HG03135 (cell line): ENCODE results near the gene ETV1.
"Not testable (repeated sequence)": the region's sequence is repeated elsewhere in the genome, so short reads cannot be mapped to it uniquely, and the experiment has no call there.

Experiments
- ATAC-seq: cut with Tn5 transposase; IDR thresholded peaks from one replicate; pipeline ENCODE4 v1.9.1; 2021; ENCODE audit warnings: mild to moderate bottlenecking, moderate library complexity; ENCODE audit not compliant: unreplicated experiment

Gene ETV1

DNA sequence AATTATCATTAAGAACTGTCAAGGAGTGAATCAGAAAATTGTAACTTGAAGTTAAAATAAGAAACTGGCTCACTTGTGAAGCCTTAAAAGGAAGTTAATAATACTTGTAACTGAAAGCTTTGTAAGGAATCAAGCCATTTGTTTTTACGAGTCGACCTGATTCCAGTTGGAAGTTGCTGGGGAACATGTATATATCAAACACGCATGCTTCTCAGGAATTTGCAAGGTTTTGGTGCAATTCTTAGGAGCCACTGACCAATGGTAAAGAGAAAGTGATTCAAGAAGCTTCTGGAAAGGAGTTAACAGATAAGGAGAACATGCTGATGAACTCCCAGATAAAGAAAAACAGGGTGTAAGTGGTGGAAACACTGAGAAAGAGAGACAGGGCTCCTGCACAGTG is 56.4 kb downstream of the ETV1 start:
- no peak for ATAC-seq

DNA sequence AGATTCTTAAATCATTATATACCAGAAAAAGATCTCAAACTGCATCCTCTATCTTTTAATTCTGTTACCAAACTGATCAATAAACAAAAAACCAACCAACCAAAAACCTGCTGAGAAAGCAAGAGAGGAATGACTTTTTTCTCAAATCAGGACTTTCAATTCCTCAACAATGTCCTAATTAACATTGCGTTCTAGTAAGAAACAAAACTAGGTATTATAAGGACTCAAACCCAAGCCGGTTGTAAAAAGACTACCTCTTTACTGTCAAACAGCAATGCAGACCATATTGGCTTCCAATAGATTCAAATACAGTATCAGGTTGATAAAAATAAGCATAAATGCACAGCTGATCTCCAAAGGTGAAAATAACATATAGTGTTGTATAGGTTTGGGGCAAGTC is 57.3 kb downstream of the ETV1 start:
- ATAC-seq, result no peak

DNA sequence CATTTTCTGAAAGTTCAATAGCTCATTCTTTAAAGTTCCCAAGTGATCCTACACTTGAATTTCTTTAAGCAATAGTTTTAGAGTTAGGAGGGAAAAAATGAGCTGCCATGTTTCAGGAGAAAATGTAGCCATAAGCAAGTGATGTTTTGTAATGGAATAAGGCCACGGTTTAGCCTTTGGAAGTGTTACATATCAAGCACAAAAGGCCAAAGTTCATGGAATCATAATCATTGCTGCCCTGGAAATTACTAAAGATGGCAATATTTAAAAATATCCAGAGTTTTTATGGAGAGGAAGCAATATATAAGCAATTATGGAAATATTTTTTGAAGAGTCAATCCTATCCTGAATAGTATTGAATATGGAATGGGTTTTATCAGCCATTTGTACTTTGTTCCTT is 68.4 kb downstream of the ETV1 start:
- ATAC-seq, result no peak

DNA sequence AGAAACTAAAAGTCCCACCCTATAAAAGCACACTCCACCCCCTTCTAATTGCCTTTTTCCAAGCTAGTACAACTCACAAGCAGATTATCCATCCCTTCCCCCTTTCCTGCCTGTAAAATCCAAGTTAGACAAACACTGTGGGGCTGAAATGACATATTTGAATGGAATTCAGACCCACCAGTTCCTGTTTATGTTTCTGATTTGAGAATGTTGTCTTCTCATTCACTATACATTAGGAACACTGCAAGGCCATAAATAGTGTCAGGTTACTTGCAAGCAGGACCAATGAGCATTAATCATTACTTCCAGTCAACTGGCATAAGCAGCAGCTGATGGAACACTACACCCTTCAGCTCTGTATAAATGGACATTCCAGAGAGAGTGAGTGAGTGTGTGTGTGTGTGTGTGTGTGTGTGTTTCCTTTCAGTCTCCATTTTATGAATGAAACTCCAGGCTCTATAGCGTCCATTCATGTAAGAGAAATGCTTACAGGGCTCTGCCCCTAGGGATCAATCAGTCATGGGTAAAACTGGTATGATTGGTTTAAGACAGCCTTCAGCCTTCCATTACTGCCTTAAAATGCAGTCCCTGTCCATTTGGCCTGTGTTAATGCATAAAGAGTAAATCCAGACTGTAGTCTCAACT is 69.3 kb downstream of the ETV1 start:
- no peak for ATAC-seq

DNA sequence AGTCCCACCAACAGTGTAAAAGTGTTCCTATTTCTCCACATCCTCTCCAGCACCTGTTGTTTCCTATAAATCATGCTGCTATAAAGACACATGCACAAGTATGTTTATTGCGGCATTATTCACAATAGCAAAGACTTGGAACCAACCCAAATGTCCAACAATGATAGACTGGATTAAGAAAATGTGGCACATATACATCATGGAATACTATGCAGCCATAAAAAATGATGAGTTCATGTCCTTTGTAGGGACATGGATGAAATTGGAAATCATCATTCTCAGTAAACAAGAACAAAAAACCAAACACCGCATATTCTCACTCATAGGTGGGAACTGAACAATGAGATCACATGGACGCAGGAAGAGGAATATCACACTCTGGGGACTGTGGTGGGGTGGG is 71.1 kb downstream of the ETV1 start:
- not testable (repeated sequence) for ATAC-seq

DNA sequence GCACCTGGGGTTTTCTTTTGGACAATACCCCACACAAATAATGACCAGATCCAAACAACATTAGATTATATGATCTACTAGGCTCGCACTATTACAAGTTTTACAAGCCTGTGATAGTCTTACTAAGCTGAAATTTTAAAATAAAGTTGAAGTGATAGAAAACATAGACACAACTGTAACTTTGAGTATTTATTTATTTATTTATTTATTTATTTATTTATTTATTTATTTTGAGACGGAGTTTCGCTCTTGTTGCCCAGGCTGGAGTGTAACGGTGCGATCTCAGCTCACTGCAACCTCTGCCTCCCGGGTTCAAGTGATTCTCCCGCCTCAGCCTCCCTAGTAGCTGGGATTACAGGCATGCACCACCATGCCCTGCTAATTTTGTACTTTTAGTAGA is 72.4 kb downstream of the ETV1 start:
- not testable (repeated sequence) for ATAC-seq

DNA sequence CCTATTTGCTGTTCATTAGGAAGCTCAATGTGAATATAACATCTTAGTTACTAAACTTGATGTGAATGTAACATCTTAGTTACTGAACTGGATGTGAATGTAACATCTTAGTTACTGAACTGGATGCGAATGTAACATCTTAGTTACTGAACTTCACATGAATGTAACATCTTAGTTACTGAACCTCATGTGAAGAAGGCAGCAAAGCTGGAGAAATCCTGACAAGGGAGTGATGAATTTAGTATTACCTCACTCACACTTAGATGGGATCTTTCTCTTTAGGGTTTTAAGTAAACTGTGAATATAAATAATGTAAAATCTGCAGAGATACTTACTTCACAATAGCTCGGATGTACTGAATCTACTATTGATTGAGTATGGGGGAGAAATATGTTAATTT is 73.6 kb downstream of the ETV1 start:
- no peak for ATAC-seq

DNA sequence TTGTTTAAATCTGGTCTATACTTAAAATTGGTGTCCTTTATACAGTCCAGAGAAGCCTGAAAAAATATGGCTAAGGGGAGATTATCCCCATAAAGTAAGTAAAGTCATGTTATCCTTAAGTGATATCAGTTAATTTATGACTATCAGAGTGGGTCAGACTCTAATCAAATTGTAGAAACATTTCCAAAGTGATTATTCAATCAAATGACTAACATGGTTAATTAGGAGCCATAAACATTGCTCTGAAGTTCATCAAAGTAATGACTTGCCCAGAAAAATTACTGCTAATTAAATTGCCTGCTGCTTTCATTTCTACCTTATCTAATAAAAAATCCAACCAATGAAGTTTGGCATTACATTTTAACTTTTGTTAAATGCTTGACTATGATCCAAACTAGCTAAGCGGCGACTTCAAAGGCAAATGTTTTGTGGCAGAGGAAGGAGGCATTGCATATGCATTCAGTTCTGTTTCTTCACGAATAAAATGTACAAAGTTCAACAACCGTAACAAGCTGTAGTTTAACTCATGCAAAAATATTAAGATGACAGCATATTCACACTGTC is 76.7 kb downstream of the ETV1 start:
- ATAC-seq, result no peak

DNA sequence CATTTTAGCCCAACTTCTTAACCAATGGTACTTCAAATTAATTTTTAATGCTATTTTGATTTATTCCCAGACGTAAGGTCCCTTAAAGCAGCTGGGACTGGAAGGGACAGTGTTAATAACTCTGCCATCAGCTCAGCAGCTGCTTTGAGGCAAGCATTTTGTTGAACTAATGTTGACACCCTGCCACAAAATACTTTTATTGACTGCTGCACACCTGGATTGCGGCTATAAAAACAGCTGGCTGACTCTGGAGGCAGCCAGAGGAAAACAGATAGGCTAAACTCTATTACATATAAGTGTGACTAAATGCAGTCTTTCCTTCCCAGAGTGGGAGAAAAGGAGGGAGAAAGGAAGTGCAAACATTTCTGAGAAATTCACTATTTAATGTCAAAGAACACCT is 77.6 kb downstream of the ETV1 start:
- no peak for ATAC-seq

DNA sequence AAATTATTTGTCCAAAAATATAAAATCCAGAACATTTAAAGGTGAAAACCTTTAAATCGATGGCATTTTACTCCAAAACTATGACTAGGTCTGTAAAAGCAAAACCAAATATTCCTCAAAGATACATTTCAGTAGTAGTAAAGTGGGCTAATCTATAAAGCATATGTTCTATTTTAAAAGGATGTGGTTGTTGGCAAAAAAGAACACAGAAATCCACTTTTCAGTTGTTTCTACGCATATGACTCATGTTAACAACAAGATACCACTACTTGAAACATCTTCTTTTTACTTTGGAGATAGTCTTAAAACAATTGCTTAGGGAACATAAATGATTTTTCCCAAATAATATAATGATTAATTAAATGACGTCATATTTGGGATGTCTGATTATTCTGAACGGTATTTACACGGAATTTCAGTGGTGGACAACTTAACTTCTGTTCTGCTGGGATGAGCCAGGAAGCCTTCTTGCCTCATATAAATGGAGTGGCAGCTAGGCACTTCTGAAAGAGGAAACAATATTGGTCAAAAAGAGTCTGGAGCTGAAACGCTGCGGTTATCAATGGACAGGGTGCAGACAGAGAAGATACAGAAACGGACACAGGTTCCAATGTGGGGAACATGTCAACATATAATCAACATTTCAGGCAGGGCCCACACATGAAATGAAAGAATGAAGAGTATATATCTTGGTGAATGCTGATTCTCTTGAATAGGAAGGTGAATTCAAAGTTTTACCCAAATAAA is 78.5 kb downstream of the ETV1 start:
- no peak for ATAC-seq

DNA sequence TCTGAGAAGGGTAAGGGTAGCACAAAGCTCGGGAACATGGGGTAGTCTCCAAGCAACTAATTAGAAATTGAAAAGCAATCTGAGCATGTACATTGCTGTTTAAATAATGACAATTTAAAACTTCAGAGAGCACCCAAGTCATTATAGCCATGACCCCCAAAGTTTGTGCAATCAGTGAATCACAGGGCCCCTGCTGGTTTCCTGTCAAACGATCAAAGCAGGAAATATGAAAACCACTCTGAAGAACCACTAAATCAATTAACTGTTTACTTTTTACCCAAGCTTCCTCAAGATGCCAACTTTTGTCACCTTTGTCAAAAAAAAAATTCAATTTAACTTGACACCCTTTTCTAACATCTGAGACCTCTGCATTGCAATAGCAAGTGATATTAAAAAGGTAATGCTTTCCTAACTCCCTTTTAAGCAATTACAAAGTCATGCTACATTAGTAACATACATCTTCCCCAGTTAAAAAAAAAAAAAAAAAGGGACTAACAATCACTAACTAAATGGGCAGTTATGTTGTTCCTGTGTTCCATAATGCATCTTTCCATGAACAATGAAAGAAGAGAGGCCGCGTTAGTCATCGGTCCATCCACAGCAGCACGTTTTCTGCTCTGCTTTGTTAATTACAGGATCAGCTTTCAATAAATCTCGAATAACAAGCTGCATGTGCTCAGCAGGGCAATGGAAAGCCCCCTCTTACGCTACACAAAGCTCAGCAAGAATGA is 80.6 kb downstream of the ETV1 start:
- ATAC-seq, result no peak

DNA sequence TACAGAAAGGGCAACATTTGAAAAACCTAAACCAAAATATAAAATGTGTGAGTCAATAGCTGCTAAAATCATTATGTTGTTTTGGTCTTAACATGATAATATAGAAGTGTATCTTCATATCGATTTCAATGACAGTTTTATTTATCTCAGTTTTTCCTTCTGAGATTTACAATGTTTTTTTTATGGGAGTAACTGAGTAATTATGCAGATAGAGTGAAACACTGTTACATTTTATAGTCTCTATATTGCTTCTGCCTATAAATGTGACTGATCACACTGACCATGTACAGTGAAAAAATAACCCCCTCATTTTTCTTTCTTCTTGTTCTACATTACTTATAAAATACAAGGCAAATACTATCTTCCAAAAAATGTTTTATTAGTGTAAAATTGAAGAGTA is 81.6 kb downstream of the ETV1 start:
- ATAC-seq, result no peak

DNA sequence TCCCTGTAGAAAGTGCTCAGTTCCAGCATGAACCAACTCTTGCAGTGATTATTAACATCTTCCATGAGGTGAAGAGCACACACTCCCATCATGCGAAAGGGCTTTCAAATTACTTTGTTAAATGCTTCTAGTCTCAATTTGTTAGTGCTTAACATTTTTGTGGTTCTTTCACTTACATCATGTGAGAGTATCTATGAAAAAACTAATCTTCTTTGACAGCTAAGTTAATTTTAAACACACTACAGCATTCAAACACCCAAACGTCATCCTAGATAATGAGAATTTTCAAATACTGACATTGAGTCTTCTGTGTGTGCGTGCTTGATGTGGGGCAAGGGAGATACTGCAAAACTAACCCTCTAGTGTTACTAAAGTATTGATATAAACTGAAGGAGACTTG is 84.8 kb downstream of the ETV1 start:
- no peak for ATAC-seq

DNA sequence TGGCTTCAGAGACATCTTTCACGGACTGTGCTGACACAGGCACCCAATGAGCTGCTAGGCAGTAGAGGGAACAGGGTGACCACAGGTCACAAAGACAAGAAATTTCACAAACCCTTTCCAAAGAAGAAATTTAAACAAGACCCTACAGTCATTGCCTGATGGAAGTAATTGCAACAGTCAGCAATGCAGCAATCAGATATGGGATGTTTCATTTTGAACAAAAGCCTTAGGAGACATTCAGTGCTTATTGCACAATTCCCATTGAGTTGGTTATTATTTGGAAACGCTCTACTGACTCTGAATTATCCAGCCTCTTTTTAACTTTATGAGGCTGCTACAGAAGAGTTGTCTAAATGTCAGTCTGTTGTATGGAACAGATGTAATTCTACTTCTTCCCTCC is 85.5 kb downstream of the ETV1 start:
- no peak for ATAC-seq

DNA sequence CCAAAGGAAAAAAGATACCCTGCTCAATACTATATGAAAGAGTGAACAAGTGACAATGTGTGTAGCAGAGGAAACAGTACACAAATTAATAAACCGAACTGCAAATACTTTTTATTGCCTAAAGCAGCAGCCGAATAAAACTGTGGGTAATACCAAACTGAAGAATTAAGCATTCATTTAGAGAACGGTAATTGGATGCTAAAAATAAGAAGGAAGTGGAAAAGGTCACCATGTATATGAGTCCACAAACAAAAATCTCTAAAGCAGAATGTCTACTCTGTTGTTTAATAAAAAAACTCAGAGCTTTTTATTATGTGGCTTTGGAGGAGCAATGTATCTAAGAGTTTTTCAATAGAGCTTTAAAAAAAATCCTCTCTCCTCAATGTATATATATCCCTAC is 87.9 kb downstream of the ETV1 start:
- ATAC-seq, result no peak

DNA sequence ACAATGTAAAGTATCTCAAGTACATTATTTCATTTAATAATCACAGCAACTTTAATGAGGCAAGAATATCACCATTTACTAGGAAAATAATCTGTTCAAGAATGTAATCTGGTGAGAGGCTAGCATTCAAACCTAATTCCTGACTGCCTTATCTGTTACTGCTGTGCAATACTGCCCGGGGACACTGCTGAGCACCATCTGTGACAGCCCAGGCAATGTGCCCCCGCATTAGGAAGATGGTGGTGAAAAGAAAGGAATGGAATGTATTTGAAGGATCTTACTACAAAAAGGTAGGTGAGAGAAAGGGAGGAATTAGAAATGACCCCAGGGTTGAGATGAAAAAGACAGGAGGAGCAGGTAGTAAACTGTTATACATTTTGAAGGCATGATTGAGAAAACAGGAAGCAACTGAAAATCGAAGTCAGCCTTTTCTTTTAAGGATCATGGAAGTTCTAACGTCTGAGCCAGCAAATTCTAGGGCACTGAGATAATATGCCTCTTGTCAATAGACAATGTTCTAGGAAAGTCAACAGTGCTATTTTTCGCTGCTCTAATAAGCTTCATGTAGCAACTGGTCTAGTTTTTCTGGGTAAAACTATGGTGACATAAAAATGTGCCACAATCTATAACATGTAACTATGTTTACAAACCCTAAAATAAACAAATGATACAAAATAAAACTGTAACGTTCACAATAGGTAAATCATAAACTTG is 90.4 kb downstream of the ETV1 start:
- ATAC-seq, result no peak

DNA sequence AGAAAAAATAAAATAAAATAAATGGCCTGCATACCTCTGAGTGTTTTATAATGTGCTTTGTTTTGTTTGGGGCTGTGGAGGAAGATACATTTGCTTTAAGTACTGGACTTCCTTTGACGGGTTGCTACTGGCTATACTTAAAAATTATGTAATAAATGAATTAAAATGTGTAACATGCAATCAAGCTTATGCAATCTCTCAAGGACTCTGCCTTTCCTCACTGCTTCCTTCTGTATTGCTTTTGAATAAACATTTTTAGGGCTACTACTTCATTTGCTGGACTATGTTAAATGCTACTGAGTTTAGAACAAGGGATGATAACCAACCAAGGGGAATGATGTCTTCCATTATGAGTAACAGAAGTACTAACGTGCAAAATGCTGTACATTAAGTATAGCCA is 91.6 kb downstream of the ETV1 start:
- ATAC-seq, result no peak

DNA sequence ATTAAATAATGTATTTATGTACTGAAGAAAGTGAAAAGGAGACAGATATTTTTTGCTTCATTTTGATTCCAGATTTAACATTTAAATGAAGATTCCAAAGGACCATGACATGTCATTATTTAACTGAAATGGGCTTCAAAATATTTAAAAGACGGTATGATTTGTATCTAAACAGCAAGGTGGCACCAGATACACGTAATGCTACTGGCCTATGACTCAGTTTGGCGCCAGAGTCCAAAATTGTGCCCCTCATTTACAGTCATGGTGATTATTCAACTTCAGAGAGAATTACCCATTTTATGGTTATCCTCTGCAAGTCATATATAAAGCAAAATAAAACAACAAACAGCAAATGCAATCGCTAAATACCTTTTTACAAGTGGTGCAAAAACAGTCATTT is 94.5 kb downstream of the ETV1 start:
- ATAC-seq, result no peak

DNA sequence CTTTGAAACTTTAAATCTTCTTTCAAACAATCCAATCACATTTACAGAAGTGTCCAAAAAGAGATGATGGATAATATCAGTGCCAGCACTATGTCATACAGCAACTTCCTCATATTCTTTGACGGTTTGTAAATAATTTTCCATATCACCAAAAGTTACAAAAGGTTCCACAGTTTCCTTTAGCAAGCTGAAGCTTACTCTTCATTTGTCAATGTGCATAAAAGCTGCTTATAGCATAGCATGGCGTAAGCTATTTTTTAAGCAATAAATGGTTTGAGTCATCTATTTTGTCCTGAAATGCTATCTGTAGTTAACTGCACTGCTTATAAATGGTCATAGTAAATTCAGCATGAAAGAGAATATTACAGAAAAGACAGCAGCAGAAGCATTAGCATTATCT is 95.1 kb downstream of the ETV1 start:
- ATAC-seq, result no peak

DNA sequence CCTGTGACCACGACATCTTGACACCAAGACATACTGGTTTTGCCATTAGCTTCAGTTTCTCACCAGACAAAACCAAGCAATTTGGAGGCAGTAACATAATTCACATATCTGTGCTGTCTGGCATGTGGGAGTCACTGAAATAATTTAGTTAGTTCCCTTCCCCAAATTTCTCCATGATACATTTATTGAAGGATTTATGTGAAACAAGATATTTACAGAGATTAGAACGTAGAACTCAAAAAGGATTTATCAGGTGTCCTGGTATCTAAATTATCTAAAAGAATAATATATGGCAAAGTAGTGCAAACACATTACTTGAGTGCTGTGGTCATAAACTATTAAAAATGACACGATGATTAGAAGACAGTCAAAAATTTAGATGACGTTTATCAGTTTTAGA is 98.7 kb downstream of the ETV1 start:
- no peak for ATAC-seq

DNA sequence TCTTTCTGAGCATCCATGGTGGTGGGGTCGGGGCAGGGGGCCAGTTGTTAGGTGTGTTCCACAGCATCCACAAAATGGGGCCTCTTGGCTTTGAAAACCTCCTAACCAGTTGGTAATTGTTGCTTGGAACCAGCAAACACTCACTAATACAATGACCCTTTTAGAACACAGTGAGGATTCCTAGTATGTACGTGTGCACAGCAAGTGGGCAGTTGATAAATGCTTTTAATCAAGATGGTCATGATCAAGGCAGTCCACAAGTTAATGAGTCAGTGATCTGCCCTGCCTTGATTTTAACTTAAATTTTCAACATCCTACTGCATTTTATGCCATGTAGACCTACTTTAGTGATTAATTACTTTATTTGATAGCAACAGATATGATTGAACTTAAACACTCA is 103.1 kb downstream of the ETV1 start:
- no peak for ATAC-seq
